ENCODE results near the gene ANO4.

The ANO4 gene

DNA sequence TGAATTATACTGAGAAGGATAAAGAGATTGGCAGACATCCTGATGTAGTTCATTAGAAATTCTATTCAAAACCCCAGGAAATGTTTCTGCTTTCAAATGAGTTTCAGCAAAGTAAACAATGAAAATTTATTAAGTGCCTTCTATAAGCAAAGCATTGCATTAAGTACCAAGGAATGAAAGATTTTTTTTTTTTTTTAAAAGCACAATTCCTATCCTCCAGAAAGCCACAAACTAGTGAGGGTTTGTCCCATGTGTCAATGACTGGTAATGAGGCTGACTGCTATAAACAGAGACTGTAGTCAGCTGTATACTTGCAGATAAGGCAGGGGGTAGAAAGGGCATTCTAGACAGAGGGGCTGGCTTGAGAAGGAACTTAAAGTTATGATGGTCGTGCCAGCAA, 6.7 kb downstream of the ANO4 start:
- no peak for DNase-seq (ENCODE audit: low read depth in 3 of 3, low spot score in 1 of 3)

GRCh38 chr12:100808777-100809176, 14.2 kb downstream of the ANO4 start:
- DNase-seq (ENCODE audit: low read depth in 3 of 3, low spot score in 1 of 3): no peak

- no peak for DNase-seq (ENCODE audit: low read depth in 3 of 3, low spot score in 1 of 3)
Observed at GRCh38 chr12:100820314-100820713, 25.7 kb downstream of the ANO4 start.

- no peak for DNase-seq (ENCODE audit: low read depth in 3 of 3, low spot score in 1 of 3)
Observed at GRCh38 chr12:100823963-100824362, 29.4 kb downstream of the ANO4 start.

DNA sequence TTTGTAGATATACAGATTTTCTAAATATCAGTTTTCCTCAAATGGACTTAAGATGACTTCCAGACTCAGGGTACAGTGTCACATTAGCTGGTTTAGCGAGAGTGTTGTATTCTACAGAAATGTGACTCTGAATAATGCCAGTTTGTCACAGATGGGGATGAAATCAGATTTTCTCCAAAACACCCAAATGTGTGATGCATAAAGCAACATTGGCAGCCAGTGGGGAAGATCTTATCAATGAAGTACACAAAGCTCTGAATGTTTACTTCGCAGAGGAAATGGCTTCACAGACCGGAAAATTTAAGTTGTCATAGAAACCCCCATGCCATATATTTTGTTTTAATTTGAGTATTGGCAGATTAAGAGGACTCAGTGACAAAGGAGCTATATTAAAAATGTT, 29.9 kb downstream of the ANO4 start:
- no peak for DNase-seq (ENCODE audit: low read depth in 3 of 3, low spot score in 1 of 3)

DNA sequence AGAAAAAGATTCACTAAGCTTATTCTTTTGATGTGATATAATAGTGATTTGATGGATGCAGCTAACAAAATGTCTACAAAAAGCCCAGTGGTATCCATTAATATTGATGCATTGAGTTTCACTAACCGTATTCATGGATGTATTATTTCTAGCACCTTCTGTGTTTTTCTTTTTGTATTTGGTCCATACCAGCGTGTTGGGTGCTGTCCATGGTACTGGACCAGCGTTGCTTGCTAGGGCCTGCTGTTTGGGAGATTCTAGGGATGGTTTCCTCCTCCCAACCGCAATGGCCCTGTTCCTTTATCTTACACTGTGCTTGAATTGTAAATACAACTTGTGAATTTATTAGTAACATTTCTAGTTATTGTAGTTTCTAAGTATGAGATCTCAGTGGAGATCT, 31.7 kb downstream of the ANO4 start:
- no peak for DNase-seq (ENCODE audit: low read depth in 3 of 3, low spot score in 1 of 3)

DNA sequence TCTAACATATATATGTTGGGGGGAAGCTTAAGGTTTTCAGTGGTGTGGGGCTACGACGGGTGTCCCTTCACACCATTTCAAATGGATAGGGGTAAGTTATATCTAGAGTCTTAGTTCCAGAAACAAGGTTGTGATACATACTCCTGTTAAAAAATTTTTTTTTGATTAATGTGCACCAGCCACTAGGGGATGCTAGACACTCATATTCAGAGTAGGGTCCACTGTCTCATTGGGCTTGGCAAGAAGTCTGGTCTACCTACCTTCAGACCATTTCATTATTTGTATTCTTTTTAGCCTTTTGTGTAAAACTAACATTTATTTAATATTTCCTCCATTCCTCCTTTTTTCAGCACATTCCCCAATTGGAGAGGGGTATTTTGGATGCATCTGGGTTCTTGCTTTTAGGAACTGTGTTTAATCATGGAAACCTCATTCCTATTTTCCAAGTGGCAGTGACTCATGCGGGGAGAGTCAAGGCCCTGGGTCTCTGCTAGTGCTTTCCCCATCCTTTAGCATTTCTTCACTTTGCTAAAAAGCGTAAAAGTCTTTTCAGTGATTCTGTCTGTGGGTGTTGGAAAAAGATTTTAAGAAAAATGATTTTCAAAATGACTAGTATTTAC, 33.4 kb downstream of the ANO4 start:
- DNase-seq (ENCODE audit: low read depth in 3 of 3, low spot score in 1 of 3): no peak

GRCh38 chr12:100830003-100830795, 35.6 kb downstream of the ANO4 start:
- DNase-seq (ENCODE audit: low read depth in 3 of 3, low spot score in 1 of 3): no peak

GRCh38 chr12:100833282-100833681, 38.7 kb downstream of the ANO4 start:
- DNase-seq (ENCODE audit: low read depth in 3 of 3, low spot score in 1 of 3): no peak

DNA sequence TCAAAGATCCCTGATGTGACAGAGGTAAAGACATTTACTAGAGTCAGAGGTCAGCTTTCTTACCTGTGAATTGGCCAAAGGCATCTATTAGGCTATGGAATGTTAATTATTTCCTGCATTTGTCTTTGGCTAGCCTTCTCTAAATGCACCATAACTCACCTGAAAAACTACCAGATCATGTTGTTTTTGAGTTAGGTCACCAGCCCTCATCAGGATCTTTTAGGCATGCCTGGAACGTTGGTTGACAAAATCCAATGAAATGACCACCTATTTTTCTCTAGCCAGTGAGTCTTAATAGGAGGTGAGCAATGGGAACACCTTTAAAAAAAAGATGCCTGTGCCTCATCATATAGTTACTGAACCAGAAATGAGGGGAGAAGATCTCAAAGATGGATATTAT, 46.2 kb downstream of the ANO4 start:
- no peak for DNase-seq (ENCODE audit: low read depth in 3 of 3, low spot score in 1 of 3)

GRCh38 chr12:100842156-100842555, 47.6 kb downstream of the ANO4 start:
- no peak for DNase-seq (ENCODE audit: low read depth in 3 of 3, low spot score in 1 of 3)

DNA sequence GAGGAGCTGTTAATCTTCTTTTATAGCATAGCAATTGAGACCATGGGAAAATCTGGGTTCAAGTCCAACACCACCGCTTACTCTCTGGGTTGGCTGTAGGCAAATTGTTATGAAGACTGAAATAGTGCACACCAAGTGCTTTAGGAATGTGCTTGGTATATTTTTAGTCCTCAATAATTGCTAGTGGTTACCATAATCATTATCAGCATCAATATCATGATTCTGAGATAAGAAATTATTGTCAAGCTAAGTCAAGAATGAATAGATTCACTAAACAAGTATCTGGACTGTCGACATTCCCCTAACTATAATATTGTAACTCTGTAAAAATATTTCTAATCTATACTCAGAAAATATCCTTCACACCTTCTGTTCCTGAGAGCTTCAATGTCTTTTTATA, 48.5 kb downstream of the ANO4 start:
- no peak for DNase-seq (ENCODE audit: low read depth in 3 of 3, low spot score in 1 of 3)

DNA sequence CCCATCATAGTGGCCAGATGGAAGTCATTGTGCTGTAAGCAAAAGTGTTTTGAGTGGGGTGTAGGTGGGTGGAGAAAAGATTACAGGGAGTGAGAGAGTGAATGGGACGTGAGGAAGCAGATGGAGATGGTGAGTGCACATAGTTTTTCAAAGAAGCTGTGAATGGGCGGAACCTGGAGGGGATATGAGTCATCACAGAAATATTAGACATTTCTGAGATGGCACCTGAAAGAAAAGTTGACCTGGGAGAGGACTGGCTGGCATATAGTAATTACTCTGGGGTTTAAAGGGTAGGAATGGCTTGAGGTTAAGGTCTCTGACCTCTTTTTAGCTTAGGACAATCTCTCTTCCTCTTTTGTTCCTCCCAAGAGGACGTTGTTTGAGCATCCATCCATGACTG, 50.5 kb downstream of the ANO4 start:
- DNase-seq (ENCODE audit: low read depth in 3 of 3, low spot score in 1 of 3): no peak

GRCh38 chr12:100851637-100852036, 57.1 kb downstream of the ANO4 start:
- no peak for DNase-seq (ENCODE audit: low read depth in 3 of 3, low spot score in 1 of 3)

DNA sequence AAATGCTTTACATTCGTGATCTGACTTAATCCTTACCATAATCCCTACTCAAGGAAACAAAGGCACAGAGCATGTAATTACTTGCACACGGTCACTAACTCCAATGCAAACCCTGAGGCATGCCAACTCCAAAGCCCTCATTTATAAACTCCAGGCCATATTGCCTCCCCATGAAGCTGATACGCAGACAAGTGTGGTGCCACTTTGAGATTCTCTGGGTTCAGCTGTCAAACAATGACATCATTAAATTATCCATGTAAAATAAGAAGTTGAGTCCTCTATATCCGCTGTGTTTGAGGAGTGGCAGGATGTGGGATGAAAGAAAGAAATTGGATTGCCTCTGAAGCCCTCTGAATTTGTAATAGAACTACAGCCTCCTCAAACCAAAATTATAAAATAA, 62.8 kb downstream of the ANO4 start:
- DNase-seq (ENCODE audit: low read depth in 3 of 3, low spot score in 1 of 3): no peak

GRCh38 chr12:100857971-100858370, 63.4 kb downstream of the ANO4 start:
- no peak for DNase-seq (ENCODE audit: low read depth in 3 of 3, low spot score in 1 of 3)

DNA sequence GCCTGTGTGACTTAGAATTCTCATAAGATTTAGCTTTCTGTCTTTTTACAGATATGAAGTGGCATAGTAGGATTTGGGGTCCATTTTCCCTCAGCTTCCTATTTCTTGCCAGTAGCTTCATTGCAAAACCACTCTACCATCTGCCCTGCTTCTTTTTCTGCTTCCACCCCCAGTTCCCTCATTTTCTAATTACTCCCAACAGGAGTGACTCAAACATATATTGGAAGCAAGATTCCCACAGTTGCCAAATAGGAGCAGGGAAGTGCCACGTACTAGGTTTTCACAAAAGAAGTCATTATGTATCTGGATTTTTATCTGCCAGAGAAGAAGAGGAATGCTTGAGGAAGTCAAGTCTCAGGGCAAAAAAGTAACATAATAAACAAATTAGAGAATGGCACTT, 64.1 kb downstream of the ANO4 start:
- no peak for DNase-seq (ENCODE audit: low read depth in 3 of 3, low spot score in 1 of 3)

- no peak for DNase-seq (ENCODE audit: low read depth in 3 of 3, low spot score in 1 of 3)
Observed at GRCh38 chr12:100859063-100859627, 64.6 kb downstream of the ANO4 start.

DNA sequence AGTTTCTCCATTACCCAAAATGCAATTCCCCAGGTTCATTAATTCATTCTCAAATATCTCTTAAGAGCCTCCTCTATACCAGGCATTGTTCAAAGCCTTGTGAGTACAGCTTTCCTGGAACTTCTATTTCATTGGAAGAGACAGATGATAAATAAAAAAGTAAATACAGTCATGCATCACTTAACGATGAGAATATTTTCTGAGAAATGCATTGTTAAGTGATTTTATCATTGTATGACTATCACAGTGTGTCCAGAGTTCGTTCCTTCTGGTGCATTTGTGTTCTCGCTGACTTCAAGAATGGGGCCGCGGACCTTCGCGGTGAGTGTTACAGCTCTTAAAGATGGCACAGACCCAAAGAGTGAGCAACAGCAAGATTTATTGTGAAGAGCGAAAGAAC, 66.0 kb downstream of the ANO4 start:
- no peak for DNase-seq (ENCODE audit: low read depth in 3 of 3, low spot score in 1 of 3)

DNA sequence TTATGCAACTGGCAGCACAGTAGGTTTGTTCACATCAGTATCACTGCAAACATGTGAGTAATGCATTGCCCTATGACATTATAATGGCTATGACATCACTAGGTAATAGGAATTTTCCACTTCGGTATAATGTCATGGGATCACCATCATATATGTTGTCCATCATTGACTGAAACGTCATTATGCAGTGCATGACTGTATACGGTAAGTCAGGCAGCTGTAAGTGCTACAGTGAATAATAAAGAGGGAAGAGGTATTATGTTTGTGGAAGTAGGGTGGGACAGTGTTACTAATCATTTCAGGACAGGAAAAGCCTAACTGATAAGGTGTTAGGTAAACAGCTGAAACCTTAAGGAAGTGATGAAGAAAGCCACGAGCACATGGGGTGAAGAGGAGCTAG, 68.1 kb downstream of the ANO4 start:
- DNase-seq (ENCODE audit: low read depth in 3 of 3, low spot score in 1 of 3): no peak

- no peak for DNase-seq (ENCODE audit: low read depth in 3 of 3, low spot score in 1 of 3)
Observed at GRCh38 chr12:100864366-100864765, 69.8 kb downstream of the ANO4 start.

- DNase-seq (ENCODE audit: low read depth in 3 of 3, low spot score in 1 of 3): no peak
Observed at GRCh38 chr12:100867639-100868393, 73.2 kb downstream of the ANO4 start.

All from stimulated activated CD4-positive, alpha-beta T cell treated with anti-CD3 and anti-CD28 coated beads, TNF-alpha, amount 100 ng/mL, for 1 hour (primary cell).